ENCODE data around the gene HOXB7.

Gene HOXB7

DNA sequence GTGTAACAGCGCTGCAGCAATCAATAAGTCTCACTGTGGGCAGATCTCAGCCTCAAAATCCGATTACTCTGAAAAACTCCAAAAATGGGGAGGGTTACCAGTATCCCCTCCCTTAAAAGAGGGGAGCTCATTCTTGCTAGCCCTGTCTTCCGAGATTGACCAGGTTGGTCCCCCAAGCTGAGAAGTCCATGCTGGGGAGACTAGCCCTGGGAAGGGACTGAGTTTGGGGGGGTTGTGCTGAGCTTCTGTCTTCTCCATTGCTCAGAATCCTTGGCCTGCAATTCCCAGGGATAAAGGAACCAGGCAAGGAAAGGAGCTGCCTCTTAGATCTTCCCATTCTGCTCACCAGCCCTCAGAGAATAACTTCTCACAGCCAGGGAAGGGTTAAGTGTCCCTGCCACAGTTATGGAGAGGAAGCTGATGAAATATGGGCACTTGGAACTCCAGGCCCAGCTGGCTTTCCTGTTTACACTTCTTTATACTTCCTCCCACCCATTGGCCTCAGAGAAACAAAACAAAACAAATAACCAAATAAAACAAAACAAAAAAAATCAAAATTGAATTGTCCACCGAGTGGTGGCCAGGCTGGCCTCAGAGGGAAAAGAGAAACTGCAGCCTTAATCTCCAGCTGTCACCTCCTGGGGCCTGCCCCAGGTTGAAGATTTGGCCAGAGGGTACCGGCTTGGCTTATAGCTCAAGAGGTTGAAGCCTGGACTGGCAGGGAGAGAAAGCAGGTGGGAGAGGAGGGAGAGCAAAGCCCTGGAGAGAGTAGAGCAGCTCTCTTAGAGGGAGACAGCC is 23.3 kb downstream of the HOXB7 start:
- intact Hi-C loops (cut with DNase I; ENCODE audit: low total_unique reads), result no loop called here
- H3K27me3 ChIP-seq, result peaks cover 0 to 67% of the 10 kb centered on the region in 2 donors

DNA sequence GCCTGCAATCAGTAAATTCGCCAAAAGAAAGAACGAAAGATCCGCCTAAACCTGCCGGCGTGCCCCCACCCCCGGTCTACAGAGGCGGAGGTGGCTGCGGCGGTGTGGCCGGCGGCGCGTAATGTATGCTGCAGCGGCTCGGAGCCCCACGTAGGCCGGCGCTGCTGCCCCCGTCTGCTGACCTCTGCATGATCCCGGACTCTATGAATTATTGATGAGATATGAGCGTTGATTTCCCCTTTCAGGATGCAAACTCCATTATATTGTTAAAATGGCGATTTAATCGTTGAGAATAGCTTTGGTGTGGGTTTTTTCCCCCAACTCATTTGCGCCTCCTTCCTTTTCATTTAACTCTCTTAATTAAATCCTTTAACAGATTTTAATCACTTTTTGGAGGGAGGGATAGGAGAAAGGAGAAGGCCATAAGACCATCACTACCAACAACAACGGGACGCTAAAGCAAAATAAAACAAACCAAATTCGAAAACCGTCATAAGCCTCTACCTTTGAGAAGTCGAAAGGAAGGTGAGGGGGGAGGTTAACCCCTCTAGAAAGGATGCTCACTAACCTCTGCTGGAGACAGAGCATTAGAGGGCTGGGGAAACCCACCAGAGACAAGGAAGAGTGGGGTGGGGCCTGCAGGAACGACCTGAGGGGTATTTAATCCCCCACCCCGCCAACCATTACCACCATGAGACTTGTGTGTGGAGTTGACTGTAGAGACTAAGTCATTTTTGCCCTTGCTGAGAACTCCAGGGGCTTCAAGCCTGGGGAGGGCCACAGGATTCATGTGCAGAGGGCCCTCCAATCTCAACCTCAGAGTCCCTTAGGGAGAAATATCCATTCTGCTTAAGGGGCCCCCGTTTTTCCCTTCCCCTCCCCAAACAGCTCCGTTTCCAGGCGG is 24.2 kb downstream of the HOXB7 start:
- no peak for DNase-seq
- Histone ChIP-seq H3K4me3 (peak overlapping the region; percentile 51 to 69), H3K27me3 (peaks cover 0 to 67% of the 10 kb centered on the region in 2 donors), H3K9me3 (no peaks in the 10 kb centered on the region), H3K36me3 (no peaks in the 10 kb centered on the region), H3K4me1 (peaks cover 0 to 27% (median 15%) of the 10 kb centered on the region in 4 donors), H3K27ac (no peak overlapping the region)
- TF ChIP-seq, protein P1, sequence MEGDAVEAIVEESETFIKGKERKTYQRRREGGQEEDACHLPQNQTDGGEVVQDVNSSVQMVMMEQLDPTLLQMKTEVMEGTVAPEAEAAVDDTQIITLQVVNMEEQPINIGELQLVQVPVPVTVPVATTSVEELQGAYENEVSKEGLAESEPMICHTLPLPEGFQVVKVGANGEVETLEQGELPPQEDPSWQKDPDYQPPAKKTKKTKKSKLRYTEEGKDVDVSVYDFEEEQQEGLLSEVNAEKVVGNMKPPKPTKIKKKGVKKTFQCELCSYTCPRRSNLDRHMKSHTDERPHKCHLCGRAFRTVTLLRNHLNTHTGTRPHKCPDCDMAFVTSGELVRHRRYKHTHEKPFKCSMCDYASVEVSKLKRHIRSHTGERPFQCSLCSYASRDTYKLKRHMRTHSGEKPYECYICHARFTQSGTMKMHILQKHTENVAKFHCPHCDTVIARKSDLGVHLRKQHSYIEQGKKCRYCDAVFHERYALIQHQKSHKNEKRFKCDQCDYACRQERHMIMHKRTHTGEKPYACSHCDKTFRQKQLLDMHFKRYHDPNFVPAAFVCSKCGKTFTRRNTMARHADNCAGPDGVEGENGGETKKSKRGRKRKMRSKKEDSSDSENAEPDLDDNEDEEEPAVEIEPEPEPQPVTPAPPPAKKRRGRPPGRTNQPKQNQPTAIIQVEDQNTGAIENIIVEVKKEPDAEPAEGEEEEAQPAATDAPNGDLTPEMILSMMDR (IDR thresholded peaks at IDR 0.05), result no peak
- intact Hi-C loops (cut with DNase I; ENCODE audit: low total_unique reads), result no loop called here

More for the DNA sequence above, 23.3 kb downstream of the HOXB7 start:
- TF ChIP-seq, protein P1 (IDR thresholded peaks at IDR 0.05), result no peak
- Histone ChIP-seq H3K4me1 (peaks cover 0 to 20% (median 13%) of the 10 kb centered on the region in 4 donors), H3K36me3 (no peaks in the 10 kb centered on the region), H3K9me3 (no peaks in the 10 kb centered on the region), H3K4me3 (no peak overlapping the region), H3K27ac (no peak overlapping the region)
- no peak for DNase-seq

DNA sequence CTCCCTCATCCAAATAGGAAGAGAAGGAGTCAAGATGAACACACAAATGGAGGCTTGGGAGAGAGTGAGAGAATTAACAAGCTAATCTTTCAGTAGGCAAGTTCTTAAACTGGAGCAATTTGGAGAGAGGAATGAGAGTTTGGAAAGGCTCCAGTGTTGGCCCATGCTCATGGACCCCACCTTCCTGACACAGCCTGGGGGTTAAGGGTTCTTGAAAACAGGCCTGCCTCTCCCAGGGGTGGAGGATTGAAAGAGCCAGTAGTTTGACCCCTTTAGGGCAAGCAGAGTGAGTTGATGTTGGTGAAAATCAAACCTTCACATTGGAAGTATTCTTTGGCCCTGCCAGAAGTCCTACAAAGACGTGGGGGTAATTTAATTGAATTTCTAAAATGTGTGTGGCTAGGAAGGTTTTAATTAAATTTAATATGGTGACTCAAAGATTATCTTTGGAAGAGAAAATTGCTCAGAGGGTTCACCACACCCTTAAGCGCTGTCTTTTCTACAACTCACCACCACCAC is 26.5 kb downstream of the HOXB7 start:
- Histone ChIP-seq H3K36me3 (no peaks in the 10 kb centered on the region), H3K27me3 (peaks cover 0 to 64% of the 10 kb centered on the region in 2 donors), H3K27ac (no peak overlapping the region), H3K4me3 (no peak overlapping the region), H3K4me1 (peaks cover 0 to 29% (median 16%) of the 10 kb centered on the region in 4 donors), H3K9me3 (no peaks in the 10 kb centered on the region)
- no peak for DNase-seq
- intact Hi-C loops (cut with DNase I; ENCODE audit: low total_unique reads), result no loop called here
- TF ChIP-seq, protein P1 (IDR thresholded peaks at IDR 0.05), result no peak

DNA sequence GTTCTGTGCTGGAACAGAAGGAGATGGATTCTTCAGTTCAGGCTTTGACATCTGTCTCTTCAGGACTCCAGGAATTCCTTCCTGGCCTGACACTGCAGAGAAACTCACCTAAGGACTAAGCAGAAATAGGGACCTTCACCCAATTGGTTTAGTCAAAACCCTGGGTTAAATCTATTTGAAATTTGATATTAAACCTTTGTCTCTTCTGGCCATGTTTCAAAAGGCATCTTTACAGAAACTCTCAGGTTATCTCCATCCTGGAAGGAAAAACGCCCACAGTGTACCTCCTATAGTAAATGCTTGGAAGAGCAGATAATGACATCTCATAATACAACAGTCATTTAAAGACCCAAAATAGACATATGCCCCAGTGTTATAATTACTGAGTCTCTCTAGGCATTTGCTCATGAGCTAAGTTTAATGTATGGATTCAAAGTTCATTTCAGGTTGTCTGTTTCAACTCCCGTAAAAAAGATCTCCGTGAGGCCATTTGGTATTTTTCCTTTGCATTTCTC is 27.1 kb downstream of the HOXB7 start:
- Histone ChIP-seq H3K4me3 (no peak overlapping the region), H3K4me1 (peaks cover 0 to 31% (median 17%) of the 10 kb centered on the region in 4 donors), H3K27ac (no peak overlapping the region), H3K9me3 (no peaks in the 10 kb centered on the region), H3K36me3 (no peaks in the 10 kb centered on the region), H3K27me3 (peaks cover 0 to 66% of the 10 kb centered on the region in 2 donors)
- TF ChIP-seq, protein P1 (IDR thresholded peaks at IDR 0.05), result no peak
- no peak for DNase-seq
- intact Hi-C loops (cut with DNase I; ENCODE audit: low total_unique reads), result no loop called here

DNA sequence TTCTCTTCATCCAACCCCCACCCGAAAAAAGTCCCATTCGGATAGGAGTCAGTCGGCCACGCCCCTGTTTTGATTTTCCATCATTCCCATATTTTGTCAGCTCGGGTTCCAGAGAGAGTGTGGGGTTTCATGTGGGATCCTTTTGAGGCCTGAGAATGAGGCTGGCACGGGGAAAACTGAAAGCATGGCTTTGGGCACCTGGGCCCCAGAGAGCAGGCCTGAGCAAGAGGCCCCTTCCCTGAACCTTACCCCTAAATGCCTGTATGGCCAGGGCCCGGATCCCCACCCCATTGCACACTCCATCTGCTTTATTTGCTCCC is 28.1 kb downstream of the HOXB7 start:
- H3K4me1 ChIP-seq, result peaks cover 0 to 36% (median 22%) of the 10 kb centered on the region in 4 donors
- peak overlapping the region in 1 of 2 donors; percentile 8 for H3K27ac ChIP-seq
- TF ChIP-seq, protein P1 (IDR thresholded peaks at IDR 0.05), result no peak
- peak overlapping the region in 1 of 2 donors; percentile 44 for H3K4me3 ChIP-seq
- no peaks in the 10 kb centered on the region for H3K9me3 ChIP-seq
- no peaks in the 10 kb centered on the region for H3K36me3 ChIP-seq
- intact Hi-C loops (cut with DNase I; ENCODE audit: low total_unique reads), result no loop called here
- peaks cover 2 to 63% of the 10 kb centered on the region in 2 donors for H3K27me3 ChIP-seq
- DNase-seq, result no peak
